ENCODE measurements around the gene ZNF337. TPM values are rescaled to one million over a fixed set of nuclear protein-coding genes. Genes with fewer than 3 reads are reported as not detected.
A peak's percentile ranks its signal among the peaks of the same experiment; 100 is the strongest.

ZNF337 gene
- 6.1 and 8.0 TPM in 2 replicates for total RNA-seq

DNA sequence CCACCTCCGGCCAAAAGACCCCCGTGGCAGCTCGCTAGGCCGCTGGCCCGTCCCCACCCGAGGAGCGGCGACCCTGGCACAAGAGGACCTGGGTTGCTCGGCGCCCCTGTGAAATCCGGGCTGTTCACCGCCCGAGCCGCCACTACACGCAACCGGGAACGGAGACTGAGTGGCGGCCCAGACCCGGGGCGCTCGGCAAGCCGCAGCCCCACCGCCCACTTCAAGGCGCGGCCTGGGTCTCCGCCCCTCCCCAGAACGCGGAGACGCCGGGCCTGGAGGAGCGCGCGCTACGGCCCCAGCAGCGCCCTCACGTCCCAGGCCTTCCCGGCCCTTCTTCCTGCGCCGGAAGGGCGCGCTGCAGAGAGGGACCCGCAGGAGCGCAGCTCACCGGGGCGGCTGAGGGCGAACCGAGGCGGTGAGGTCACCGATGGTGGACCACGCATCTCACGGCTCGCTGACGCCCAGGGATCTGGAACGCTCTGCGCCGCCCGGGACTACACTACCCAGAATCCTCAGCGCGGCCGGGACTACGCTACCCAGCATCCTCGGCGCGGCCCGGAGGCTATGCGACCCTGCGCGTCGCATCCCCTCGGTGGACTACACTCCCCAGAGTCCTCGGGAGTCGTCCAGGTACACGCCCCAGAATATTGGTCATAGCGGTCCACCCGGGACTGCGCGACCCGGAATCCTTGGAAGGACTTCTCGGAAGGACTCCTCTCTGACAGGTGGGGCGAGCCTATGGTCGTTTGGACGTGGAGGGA, at the start of gene ZNF337:
Gene ZNF337 (minus strand): TSS at position 483 of the 761 bp plus-strand sequence. CDS start 10,436 bp downstream, outside the sequence.
- TF ChIP-seq, protein P1, sequence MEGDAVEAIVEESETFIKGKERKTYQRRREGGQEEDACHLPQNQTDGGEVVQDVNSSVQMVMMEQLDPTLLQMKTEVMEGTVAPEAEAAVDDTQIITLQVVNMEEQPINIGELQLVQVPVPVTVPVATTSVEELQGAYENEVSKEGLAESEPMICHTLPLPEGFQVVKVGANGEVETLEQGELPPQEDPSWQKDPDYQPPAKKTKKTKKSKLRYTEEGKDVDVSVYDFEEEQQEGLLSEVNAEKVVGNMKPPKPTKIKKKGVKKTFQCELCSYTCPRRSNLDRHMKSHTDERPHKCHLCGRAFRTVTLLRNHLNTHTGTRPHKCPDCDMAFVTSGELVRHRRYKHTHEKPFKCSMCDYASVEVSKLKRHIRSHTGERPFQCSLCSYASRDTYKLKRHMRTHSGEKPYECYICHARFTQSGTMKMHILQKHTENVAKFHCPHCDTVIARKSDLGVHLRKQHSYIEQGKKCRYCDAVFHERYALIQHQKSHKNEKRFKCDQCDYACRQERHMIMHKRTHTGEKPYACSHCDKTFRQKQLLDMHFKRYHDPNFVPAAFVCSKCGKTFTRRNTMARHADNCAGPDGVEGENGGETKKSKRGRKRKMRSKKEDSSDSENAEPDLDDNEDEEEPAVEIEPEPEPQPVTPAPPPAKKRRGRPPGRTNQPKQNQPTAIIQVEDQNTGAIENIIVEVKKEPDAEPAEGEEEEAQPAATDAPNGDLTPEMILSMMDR (conservative IDR thresholded peaks at IDR 0.05; ENCODE audit: low read depth, low read length) = peak; percentile 30
- peak; percentile 62 for DNase-seq (ENCODE audit: low read depth)
- H3K4me3 ChIP-seq (ENCODE audit: low read depth, low read length) = peak within 1 kb of the TSS; percentile 89

DNA sequence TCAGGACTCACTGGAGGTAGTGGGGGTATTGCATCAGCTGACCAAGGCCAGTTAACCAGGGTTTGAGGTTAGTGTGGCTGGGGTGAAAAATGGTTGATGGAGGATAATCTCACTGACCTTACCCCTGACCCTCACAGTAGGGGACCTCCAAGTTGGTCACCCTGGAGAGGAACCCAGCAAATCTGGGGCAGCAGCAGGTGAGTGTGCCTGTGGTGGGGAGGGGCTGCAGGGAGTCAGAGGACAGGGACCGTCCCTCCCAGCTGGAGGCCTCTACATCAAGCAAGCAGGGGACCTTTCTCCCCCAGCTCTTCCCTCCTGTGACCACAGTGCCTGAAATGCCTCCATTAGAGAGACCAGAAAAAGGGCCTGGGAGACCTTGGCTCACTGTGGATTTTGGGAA, 49.1 kb upstream of the ZNF337 start:
- TF ChIP-seq, protein P1 (conservative IDR thresholded peaks at IDR 0.05; ENCODE audit: low read depth, low read length) = no peak
- H3K4me3 ChIP-seq (ENCODE audit: low read depth, low read length) = no peak overlapping the region
- DNase-seq (ENCODE audit: low read depth) = no peak

DNA sequence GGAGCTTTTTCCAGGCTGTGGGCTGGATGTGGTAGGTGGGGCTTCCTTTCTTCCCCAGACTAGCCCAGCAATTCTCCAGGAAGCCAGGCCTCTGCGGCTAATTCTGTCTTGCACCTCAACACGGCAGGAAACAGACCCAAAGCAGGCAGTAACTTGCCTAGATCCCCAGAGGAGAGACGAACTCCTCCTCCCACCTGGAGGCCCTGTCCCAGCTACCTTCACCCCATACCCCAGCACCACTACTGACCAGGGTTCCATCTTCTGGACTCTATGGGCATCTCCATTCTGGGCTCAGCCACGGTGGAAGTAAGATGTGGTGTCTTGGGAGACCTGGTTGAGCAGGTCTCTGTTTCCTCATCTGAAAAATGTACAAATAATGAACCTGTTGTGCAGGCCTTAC, 48.4 kb upstream of the ZNF337 start:
- no peak overlapping the region for H3K4me3 ChIP-seq (ENCODE audit: low read depth, low read length)
- no peak for DNase-seq (ENCODE audit: low read depth)
- TF ChIP-seq, protein P1 (conservative IDR thresholded peaks at IDR 0.05; ENCODE audit: low read depth, low read length) = no peak

DNA sequence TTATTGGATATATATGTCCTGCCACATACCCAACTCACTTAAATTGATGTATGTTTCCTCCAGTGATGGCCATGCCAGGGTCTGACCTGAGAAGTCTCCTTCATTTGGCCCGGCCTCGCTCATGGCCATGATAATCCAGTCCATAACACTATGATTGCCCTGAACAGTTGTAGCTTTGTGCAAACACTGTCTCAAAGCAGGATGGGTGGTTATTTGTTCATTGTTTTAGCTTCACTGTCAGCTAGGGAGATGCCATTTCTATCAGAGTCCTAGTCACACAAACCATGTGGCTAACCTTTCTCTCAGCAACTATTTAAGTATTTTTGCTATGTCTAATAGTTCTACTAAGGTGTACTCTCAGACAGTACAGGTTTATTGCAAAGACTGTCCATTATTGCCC, 47.6 kb upstream of the ZNF337 start:
- DNase-seq (ENCODE audit: low read depth) = no peak
- TF ChIP-seq, protein P1 (conservative IDR thresholded peaks at IDR 0.05; ENCODE audit: low read depth, low read length) = no peak
- H3K4me3 ChIP-seq (ENCODE audit: low read depth, low read length) = no peak overlapping the region

DNA sequence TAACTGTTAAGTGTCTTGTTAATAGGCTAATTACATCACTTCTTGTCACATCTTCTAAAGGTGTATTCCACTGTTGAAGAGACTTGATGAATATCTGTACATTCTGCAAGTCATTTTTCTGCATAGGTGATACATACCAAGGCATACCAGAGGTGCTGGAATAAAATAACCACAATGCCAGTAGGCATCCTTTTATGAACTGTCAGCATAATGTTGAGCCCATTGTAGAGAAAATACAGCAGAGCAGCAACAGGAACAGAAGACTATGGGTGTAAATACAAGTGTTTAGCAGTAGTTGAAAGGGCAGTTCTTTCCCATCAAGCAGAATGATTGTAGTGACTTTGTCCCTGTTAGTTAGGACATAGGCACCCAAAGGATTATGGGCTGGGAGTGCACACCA, 44.4 kb upstream of the ZNF337 start:
- TF ChIP-seq, protein P1 (conservative IDR thresholded peaks at IDR 0.05; ENCODE audit: low read depth, low read length) = no peak
- no peak overlapping the region for H3K4me3 ChIP-seq (ENCODE audit: low read depth, low read length)
- no peak for DNase-seq (ENCODE audit: low read depth)

DNA sequence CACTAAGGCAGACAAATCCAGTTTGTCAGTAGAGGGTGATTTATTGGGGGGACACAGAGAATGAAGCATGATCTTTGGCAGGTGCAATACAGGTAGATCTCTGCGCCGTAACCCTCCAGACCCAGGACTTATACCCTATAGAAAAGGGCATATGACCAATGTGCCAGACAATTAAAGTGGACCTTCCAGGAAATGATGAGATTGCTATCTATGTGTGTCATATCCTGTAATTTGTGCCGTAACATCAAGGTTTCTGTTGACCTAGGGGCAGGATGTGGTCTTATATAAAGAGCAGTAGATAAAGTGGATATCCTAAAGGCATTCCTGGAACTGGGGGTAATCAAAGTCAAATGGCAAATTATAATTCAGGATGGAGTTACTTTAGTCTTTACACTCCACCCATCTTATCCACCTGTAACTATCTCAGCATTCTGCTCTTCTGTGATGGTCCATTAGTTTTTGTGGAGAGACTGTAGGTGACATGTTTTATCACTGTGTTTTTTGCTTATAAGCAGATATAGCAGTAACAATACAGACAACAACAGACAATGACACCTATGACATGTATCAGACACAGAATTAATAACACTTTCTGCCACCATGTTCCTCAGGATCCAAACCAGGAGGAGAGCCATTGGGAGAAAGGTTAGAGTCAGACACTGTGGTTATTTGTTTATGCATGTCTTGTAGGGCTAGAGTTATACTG, 43.1 kb upstream of the ZNF337 start:
- no peak overlapping the region for H3K4me3 ChIP-seq (ENCODE audit: low read depth, low read length)
- DNase-seq (ENCODE audit: low read depth) = no peak
- TF ChIP-seq, protein P1 (conservative IDR thresholded peaks at IDR 0.05; ENCODE audit: low read depth, low read length) = no peak
